ENCODE data around the gene TAS2R31.

Gene TAS2R31

GRCh38 chr12:11023387-11023786 lies 7.8 kb downstream of the TAS2R31 start:
- no peak for TF ChIP-seq CTCF (IDR thresholded peaks at IDR 0.05; ENCODE audit: borderline replicate concordance, insufficient read depth, low read depth, low read length)
- no peak overlapping the region for H3K4me3 ChIP-seq (ENCODE audit: low read depth, low read length)

DNA sequence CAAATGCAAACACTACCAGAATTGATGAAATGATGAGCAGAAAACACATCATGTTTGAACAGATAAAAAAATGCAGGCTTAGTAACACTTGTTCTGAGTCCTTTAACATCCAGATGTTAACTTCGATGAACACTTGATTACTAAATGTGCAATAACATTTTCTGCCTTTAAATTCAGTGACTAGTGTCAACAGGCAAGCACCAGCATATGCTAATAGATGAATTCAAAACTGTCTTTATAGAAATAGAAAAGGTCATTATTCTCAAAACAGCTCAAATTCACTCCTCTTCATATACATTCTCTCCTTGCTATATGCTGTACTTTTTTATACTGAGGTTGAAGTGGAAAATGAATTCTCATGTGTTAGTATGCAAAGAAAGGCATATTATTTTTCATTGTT lies 8.7 kb downstream of the TAS2R31 start, which contains the start of gene TAS2R19:
TAS2R19 (minus strand) TSS at position 101 of the 400 bp plus-strand sequence; CDS start at position 52, 49 bp downstream.
- no peak within 1 kb of the TSS for H3K4me3 ChIP-seq (ENCODE audit: low read depth, low read length)
- no peak for TF ChIP-seq CTCF (IDR thresholded peaks at IDR 0.05; ENCODE audit: borderline replicate concordance, insufficient read depth, low read depth, low read length)

DNA sequence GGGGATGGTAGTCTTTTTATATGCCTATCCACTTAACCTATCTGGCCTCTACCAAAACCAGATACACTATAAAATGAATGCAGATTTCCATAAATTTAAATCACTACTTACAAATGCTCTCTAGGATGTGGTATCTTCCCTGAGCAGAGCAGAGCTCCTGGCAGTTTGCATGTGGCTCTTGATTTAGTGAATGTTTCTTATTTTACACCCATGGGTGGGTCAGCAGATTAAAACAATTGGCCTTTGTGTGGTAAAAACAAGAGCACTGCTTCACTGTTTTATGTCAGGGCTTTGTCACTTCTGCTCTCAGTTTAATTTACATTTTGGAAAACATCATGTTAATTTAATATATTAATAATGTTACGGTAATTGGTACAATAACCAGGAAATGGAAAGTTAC lies 14.3 kb downstream of the TAS2R31 start:
- TF ChIP-seq CTCF (IDR thresholded peaks at IDR 0.05; ENCODE audit: borderline replicate concordance, insufficient read depth, low read depth, low read length), result no peak
- no peak overlapping the region for H3K4me3 ChIP-seq (ENCODE audit: low read depth, low read length)

DNA sequence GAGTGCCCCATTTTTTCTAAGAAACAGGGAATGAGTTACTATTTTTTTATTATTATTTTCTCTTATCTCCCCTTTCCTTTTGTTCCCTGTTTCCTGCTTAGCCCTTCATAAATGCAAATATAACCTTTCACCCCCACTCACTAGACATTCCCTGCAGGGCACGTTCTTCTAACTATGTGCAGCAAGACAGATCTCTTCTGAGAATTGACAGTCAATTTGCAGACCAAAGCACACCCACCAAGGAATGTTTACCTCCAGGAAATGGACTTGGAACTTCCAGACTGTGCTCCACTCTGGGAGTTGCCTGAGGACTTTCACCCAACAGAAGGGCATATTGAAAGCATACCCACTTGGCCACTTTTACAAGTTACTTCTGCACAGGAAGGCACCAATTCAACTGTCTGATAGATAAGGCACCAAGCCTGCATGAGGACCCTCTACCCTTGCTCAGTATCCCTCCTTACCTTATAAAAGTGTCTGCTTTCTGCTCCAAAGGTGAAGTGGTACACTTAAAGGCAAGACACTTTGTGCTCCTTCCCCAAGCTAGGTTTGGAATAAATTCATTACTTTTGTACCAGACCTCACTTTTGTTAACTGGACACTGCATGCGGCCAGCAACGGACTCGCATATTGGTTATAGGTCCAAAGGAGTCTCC lies 15.3 kb downstream of the TAS2R31 start:
- TF ChIP-seq CTCF (IDR thresholded peaks at IDR 0.05; ENCODE audit: borderline replicate concordance, insufficient read depth, low read depth, low read length), result no peak
- no peak overlapping the region for H3K4me3 ChIP-seq (ENCODE audit: low read depth, low read length)

- no peak for TF ChIP-seq CTCF (IDR thresholded peaks at IDR 0.05; ENCODE audit: borderline replicate concordance, insufficient read depth, low read depth, low read length)
- H3K4me3 ChIP-seq (ENCODE audit: low read depth, low read length), result no peak overlapping the region
Measured at GRCh38 chr12:11014234-11014633, 17.0 kb downstream of the TAS2R31 start.

DNA sequence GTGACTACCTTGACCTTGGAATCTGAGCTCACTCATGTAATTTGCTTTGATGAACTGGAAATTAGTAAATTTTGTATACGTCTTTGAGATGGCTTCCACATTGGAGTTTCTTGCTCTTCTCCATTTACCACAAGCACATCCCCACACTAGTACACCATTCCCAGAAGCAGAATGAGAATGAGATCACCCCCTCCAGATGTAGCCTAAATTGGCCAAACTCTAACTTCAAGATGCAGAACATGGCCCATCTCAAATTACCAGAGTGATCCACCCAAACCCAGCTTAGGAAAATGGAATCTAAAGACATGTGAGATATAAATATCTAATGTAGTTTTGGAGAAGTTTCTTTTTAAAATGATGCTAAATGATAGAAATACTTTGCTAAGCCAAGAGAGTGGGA lies 23.6 kb downstream of the TAS2R31 start:
- no peak overlapping the region for H3K4me3 ChIP-seq (ENCODE audit: low read depth, low read length)
- TF ChIP-seq CTCF (IDR thresholded peaks at IDR 0.05; ENCODE audit: borderline replicate concordance, insufficient read depth, low read depth, low read length), result no peak

- TF ChIP-seq CTCF (IDR thresholded peaks at IDR 0.05; ENCODE audit: borderline replicate concordance, insufficient read depth, low read depth, low read length), result no peak
- H3K4me3 ChIP-seq (ENCODE audit: low read depth, low read length), result no peak within 1 kb of the TSS
Measured at GRCh38 chr12:10998204-10998603, 33.0 kb downstream of the TAS2R31 start, which contains the start of gene TAS2R20. Gene TAS2R20 (minus strand): TSS chr12:10998304. CDS start chr12:10997875, 429 bp downstream.
